ENCODE results near the gene VAV2.
"Not testable (repeated sequence)": the region's sequence is repeated elsewhere in the genome, so short reads cannot be mapped to it uniquely, and the experiment has no call there.

Gene VAV2

GRCh38 chr9:133769511-133770075 is 222.5 kb downstream of the VAV2 start:
- DNase-seq (ENCODE audit: low read depth in 2 of 2): no peak

- no peak for DNase-seq (ENCODE audit: low read depth in 2 of 2)
Observed at GRCh38 chr9:133768859-133769510, 223.1 kb downstream of the VAV2 start.

- no peak for DNase-seq (ENCODE audit: low read depth in 2 of 2)
Observed at GRCh38 chr9:133768371-133768858, 223.7 kb downstream of the VAV2 start.

GRCh38 chr9:133767625-133768024 is 224.5 kb downstream of the VAV2 start:
- no peak for DNase-seq (ENCODE audit: low read depth in 2 of 2)

GRCh38 chr9:133767008-133767407 is 225.1 kb downstream of the VAV2 start:
- DNase-seq (ENCODE audit: low read depth in 2 of 2): no peak

- not testable (repeated sequence) for DNase-seq (ENCODE audit: low read depth in 2 of 2)
Observed at GRCh38 chr9:133766234-133766633, 225.9 kb downstream of the VAV2 start.

GRCh38 chr9:133763272-133764183 is 228.6 kb downstream of the VAV2 start:
- no peak for DNase-seq (ENCODE audit: low read depth in 2 of 2)

GRCh38 chr9:133762488-133763271 is 229.4 kb downstream of the VAV2 start:
- DNase-seq (ENCODE audit: low read depth in 2 of 2): no peak

GRCh38 chr9:133761641-133762248 is 230.4 kb downstream of the VAV2 start:
- no peak for DNase-seq (ENCODE audit: low read depth in 2 of 2)

GRCh38 chr9:133760713-133761290 is 231.3 kb downstream of the VAV2 start:
- no peak for DNase-seq (ENCODE audit: low read depth in 2 of 2)

GRCh38 chr9:133759946-133760345 is 232.2 kb downstream of the VAV2 start:
- no peak for DNase-seq (ENCODE audit: low read depth in 2 of 2)

GRCh38 chr9:133759146-133759900 is 232.8 kb downstream of the VAV2 start:
- DNase-seq (ENCODE audit: low read depth in 2 of 2): no peak

GRCh38 chr9:133758228-133758627 is 233.9 kb downstream of the VAV2 start:
- no peak for DNase-seq (ENCODE audit: low read depth in 2 of 2)

GRCh38 chr9:133754688-133755227 is 237.4 kb downstream of the VAV2 start:
- no peak for DNase-seq (ENCODE audit: low read depth in 2 of 2)

- DNase-seq (ENCODE audit: low read depth in 2 of 2): no peak
Observed at GRCh38 chr9:133754187-133754586, 237.9 kb downstream of the VAV2 start.

GRCh38 chr9:133752739-133753446 is 239.2 kb downstream of the VAV2 start:
- no peak for DNase-seq (ENCODE audit: low read depth in 2 of 2)

GRCh38 chr9:133750982-133751649 is 241.0 kb downstream of the VAV2 start:
- DNase-seq (ENCODE audit: low read depth in 2 of 2): no peak

GRCh38 chr9:133747309-133747708 is 244.8 kb downstream of the VAV2 start:
- no peak for DNase-seq (ENCODE audit: low read depth in 2 of 2)

- not testable (repeated sequence) for DNase-seq (ENCODE audit: low read depth in 2 of 2)
Observed at GRCh38 chr9:133744528-133744927, 247.6 kb downstream of the VAV2 start.

All from stimulated activated CD4-positive, alpha-beta T cell treated with anti-CD3 and anti-CD28 coated beads, Interleukin-1b, Interleukin-23, amount 100 ng/mL, for 1 hour (primary cell).